ENCODE measurements around the gene HARS1.
"Not testable (repeated sequence)": the region's sequence is repeated elsewhere in the genome, so short reads cannot be mapped to it uniquely, and the experiment has no call there.

Gene HARS1

GRCh38 chr5:140690941-140691924 is at the start of gene HARS1, which contains the start of gene HARS2:
Gene HARS1, minus strand, starts transcription at chr5:140691370. Its CDS starts 66 bp downstream, at chr5:140691304.
Gene HARS2, plus strand, starts transcription at chr5:140691455. Its CDS starts 194 bp downstream, at chr5:140691649.
- peak within 1 kb of the TSS; percentile 97 for H3K27ac Mint-ChIP-seq
- peaks cover 15 to 17% of the 10 kb centered on the region in 2 donors for H3K4me1 Mint-ChIP-seq
- H3K36me3 Mint-ChIP-seq: peaks cover 13 to 32% of the 10 kb centered on the region in 2 donors
- H3K27me3 Mint-ChIP-seq: no peaks in the 10 kb centered on the region
- ATAC-seq (replicated peaks) (peak; percentile 98), DNase-seq (peak; percentile 87)
- peak within 1 kb of the TSS; percentile 94 to 100 for H3K4me3 Mint-ChIP-seq
- H3K9me3 Mint-ChIP-seq: no peaks in the 10 kb centered on the region

GRCh38 chr5:140737486-140737885 is 46.3 kb upstream of the HARS1 start:
- Mint-ChIP-seq H3K27ac (no peak overlapping the region), H3K4me1 (no peaks in the 10 kb centered on the region), H3K9me3 (peaks cover 4 to 6% of the 10 kb centered on the region in 2 donors), H3K4me3 (no peak overlapping the region), H3K27me3 (peaks cover 35 to 55% of the 10 kb centered on the region in 2 donors), H3K36me3 (no peaks in the 10 kb centered on the region)
- DNase-seq: no peak
- no peak for ATAC-seq (replicated peaks)

GRCh38 chr5:140734354-140734753 is 43.2 kb upstream of the HARS1 start:
- Mint-ChIP-seq H3K36me3 (no peaks in the 10 kb centered on the region), H3K9me3 (peaks cover 0 to 4% of the 10 kb centered on the region in 2 donors), H3K27me3 (peaks cover 30 to 48% of the 10 kb centered on the region in 2 donors), H3K4me3 (no peak overlapping the region), H3K27ac (no peak overlapping the region), H3K4me1 (no peaks in the 10 kb centered on the region)
- ATAC-seq (replicated peaks): no peak
- DNase-seq: no peak

- Mint-ChIP-seq H3K27ac (no peak overlapping the region), H3K36me3 (no peaks in the 10 kb centered on the region), H3K4me1 (no peaks in the 10 kb centered on the region), H3K27me3 (peaks cover 35 to 54% of the 10 kb centered on the region in 2 donors), H3K4me3 (no peak overlapping the region), H3K9me3 (peaks cover 0 to 4% of the 10 kb centered on the region in 2 donors)
- DNase-seq (no peak), ATAC-seq (replicated peaks) (no peak)
Measured at GRCh38 chr5:140733098-140733497, 41.9 kb upstream of the HARS1 start.

- Mint-ChIP-seq H3K4me3 (peak overlapping the region; percentile 58 to 60), H3K9me3 (no peaks in the 10 kb centered on the region), H3K27me3 (peaks cover 27 to 66% of the 10 kb centered on the region in 2 donors), H3K4me1 (peaks cover 3 to 9% of the 10 kb centered on the region in 2 donors), H3K27ac (peak overlapping the region; percentile 96), H3K36me3 (peaks cover 0 to 3% of the 10 kb centered on the region in 2 donors)
- DNase-seq: peak; percentile 59
- ATAC-seq (replicated peaks): peak; percentile 89 to 95
Measured at GRCh38 chr5:140725799-140726471, 34.8 kb upstream of the HARS1 start.

- peaks cover 3 to 17% of the 10 kb centered on the region in 2 donors for H3K4me1 Mint-ChIP-seq
- peaks cover 11 to 47% of the 10 kb centered on the region in 2 donors for H3K27me3 Mint-ChIP-seq
- not testable (repeated sequence) for H3K27ac Mint-ChIP-seq; H3K9me3 Mint-ChIP-seq; H3K4me3 Mint-ChIP-seq; H3K36me3 Mint-ChIP-seq; DNase-seq; ATAC-seq (replicated peaks)
Measured at GRCh38 chr5:140721395-140721794, 30.2 kb upstream of the HARS1 start.

GRCh38 chr5:140720738-140721137 is 29.6 kb upstream of the HARS1 start:
- H3K36me3 Mint-ChIP-seq; H3K4me3 Mint-ChIP-seq; ATAC-seq (replicated peaks); DNase-seq; H3K27ac Mint-ChIP-seq; H3K9me3 Mint-ChIP-seq: not testable (repeated sequence)
- Mint-ChIP-seq H3K27me3 (peaks cover 7 to 40% of the 10 kb centered on the region in 2 donors), H3K4me1 (peaks cover 1 to 12% of the 10 kb centered on the region in 2 donors)

- no peak overlapping the region for H3K4me3 Mint-ChIP-seq
- peaks cover 0 to 18% of the 10 kb centered on the region in 2 donors for H3K27me3 Mint-ChIP-seq
- no peak overlapping the region for H3K27ac Mint-ChIP-seq
- ATAC-seq (replicated peaks): no peak
- H3K36me3 Mint-ChIP-seq: no peaks in the 10 kb centered on the region
- no peaks in the 10 kb centered on the region for H3K9me3 Mint-ChIP-seq
- DNase-seq: no peak
- peaks cover 0 to 8% of the 10 kb centered on the region in 2 donors for H3K4me1 Mint-ChIP-seq
Measured at GRCh38 chr5:140718266-140718592, 27.1 kb upstream of the HARS1 start.

- not testable (repeated sequence) for ATAC-seq (replicated peaks); DNase-seq; H3K36me3 Mint-ChIP-seq; H3K4me3 Mint-ChIP-seq; H3K27me3 Mint-ChIP-seq; H3K9me3 Mint-ChIP-seq; H3K27ac Mint-ChIP-seq
- H3K4me1 Mint-ChIP-seq: peaks cover 4 to 16% of the 10 kb centered on the region in 2 donors
Measured at GRCh38 chr5:140716238-140716637, 25.1 kb upstream of the HARS1 start.

GRCh38 chr5:140713562-140714094 is 22.5 kb upstream of the HARS1 start:
- H3K27me3 Mint-ChIP-seq: peaks cover 5% of the 10 kb centered on the region in 2 donors
- peaks cover 3 to 7% of the 10 kb centered on the region in 2 donors for H3K36me3 Mint-ChIP-seq
- DNase-seq: no peak
- no peak overlapping the region for H3K4me3 Mint-ChIP-seq
- no peak for ATAC-seq (replicated peaks)
- H3K9me3 Mint-ChIP-seq: no peaks in the 10 kb centered on the region
- no peak overlapping the region for H3K27ac Mint-ChIP-seq
- H3K4me1 Mint-ChIP-seq: peaks cover 10 to 24% of the 10 kb centered on the region in 2 donors

- no peak overlapping the region for H3K27ac Mint-ChIP-seq
- H3K4me3 Mint-ChIP-seq: peak overlapping the region; percentile 89 to 93
- DNase-seq (no peak), ATAC-seq (replicated peaks) (no peak)
- H3K4me1 Mint-ChIP-seq: peaks cover 10 to 24% of the 10 kb centered on the region in 2 donors
- no peaks in the 10 kb centered on the region for H3K9me3 Mint-ChIP-seq
- H3K36me3 Mint-ChIP-seq: peaks cover 5 to 14% of the 10 kb centered on the region in 2 donors
- H3K27me3 Mint-ChIP-seq: peaks cover 5% of the 10 kb centered on the region in 2 donors
Measured at GRCh38 chr5:140711794-140712193, 20.6 kb upstream of the HARS1 start.

- peak overlapping the region; percentile 89 to 93 for H3K4me3 Mint-ChIP-seq
- H3K36me3 Mint-ChIP-seq: peaks cover 10 to 16% of the 10 kb centered on the region in 2 donors
- ATAC-seq (replicated peaks) (peak; percentile 90), DNase-seq (peak; percentile 91)
- no peaks in the 10 kb centered on the region for H3K9me3 Mint-ChIP-seq
- peak overlapping the region; percentile 98 for H3K27ac Mint-ChIP-seq
- H3K4me1 Mint-ChIP-seq: peaks cover 10 to 24% of the 10 kb centered on the region in 2 donors
- H3K27me3 Mint-ChIP-seq: peaks cover 5% of the 10 kb centered on the region in 2 donors
Measured at GRCh38 chr5:140710899-140711552, 19.9 kb upstream of the HARS1 start.

GRCh38 chr5:140708787-140709186 is 17.6 kb upstream of the HARS1 start:
- not testable (repeated sequence) for DNase-seq; H3K27ac Mint-ChIP-seq; H3K9me3 Mint-ChIP-seq; H3K27me3 Mint-ChIP-seq; H3K4me3 Mint-ChIP-seq; ATAC-seq (replicated peaks)
- peaks cover 10 to 24% of the 10 kb centered on the region in 2 donors for H3K4me1 Mint-ChIP-seq
- peaks cover 24 to 35% of the 10 kb centered on the region in 2 donors for H3K36me3 Mint-ChIP-seq

GRCh38 chr5:140707812-140708211 is 16.6 kb upstream of the HARS1 start:
- H3K4me3 Mint-ChIP-seq: no peak overlapping the region
- DNase-seq: no peak
- H3K27me3 Mint-ChIP-seq: peaks cover 5% of the 10 kb centered on the region in 2 donors
- H3K4me1 Mint-ChIP-seq: peaks cover 10 to 24% of the 10 kb centered on the region in 2 donors
- no peaks in the 10 kb centered on the region for H3K9me3 Mint-ChIP-seq
- H3K27ac Mint-ChIP-seq: no peak overlapping the region
- ATAC-seq (replicated peaks): no peak
- peaks cover 29 to 42% of the 10 kb centered on the region in 2 donors for H3K36me3 Mint-ChIP-seq
